Measurements from ENCODE around the gene MXRA7. TPM values are rescaled to one million over a fixed set of nuclear protein-coding genes. Genes with fewer than 3 reads are reported as not detected.

Gene MXRA7
- total and polyA plus RNA-seq, 2 donors (not counting 3 experiments of a cell fraction or from before 2014, with no cell fraction given) = 49.5 to 95.8 TPM

- dilution Hi-C loops (cut with MboI; ENCODE audit: extremely low pct_ligation_motif_present, low sequenced_read_pairs) = no loop called here
- DNase-seq (ENCODE audit: low read depth, low spot score) (peak; percentile 37), FAIRE-seq (peak; percentile 33)
- Histone ChIP-seq H3K27me3 (ENCODE audit: control insufficient read depth in 2 of 2, insufficient read depth in 2 of 2, low read length in 2 of 2) (no peaks in the 10 kb centered on the region), H3K4me1 (ENCODE audit: control insufficient read depth, extremely low read depth, insufficient read depth, low read length) (peaks cover 35% of the 10 kb centered on the region), H3K9me3 (replicated peaks; ENCODE audit: control insufficient read depth, insufficient read depth, low read length) (no peaks in the 10 kb centered on the region), H2AFZ (ENCODE audit: low read depth, low read length) (no peak overlapping the region), H4K20me1 (replicated peaks; ENCODE audit: control insufficient read depth, extremely low read depth, insufficient read depth, low read length) (no peaks in the 10 kb centered on the region), H3K9me1 (replicated peaks; ENCODE audit: control insufficient read depth, extremely low read depth, insufficient read depth, low read length) (no peaks in the 10 kb centered on the region), H3K27ac (ENCODE audit: insufficient read depth, low read depth, low read length) (peak overlapping the region; percentile 68), H3K4me3 (replicated peaks in 1 of 3; ENCODE audit: insufficient read depth in 1 of 3, low read depth in 1 of 3, low read length in 3 of 3) (no peak overlapping the region), H3K9ac (replicated peaks; ENCODE audit: extremely low read depth, insufficient read depth, low read length) (peak overlapping the region; percentile 46), H3K36me3 (ENCODE audit: control insufficient read depth in 2 of 2, extremely low read depth in 1 of 2, insufficient read depth in 2 of 2, low read length in 2 of 2) (no peaks in the 10 kb centered on the region), H3K4me2 (ENCODE audit: insufficient read depth, low read length) (no peak overlapping the region), H3K79me2 (ENCODE audit: control insufficient read depth, insufficient read depth, low read length) (peaks cover 69% of the 10 kb centered on the region)
- POLR2A ChIA-PET = no interaction called here
- CTCF ChIA-PET = interaction anchor here (1.1 to 2.5 kb wide), 3 partner anchors 12 to 19 kb away, joined by 4 to 9 read pairs (median 5); no protein-coding TSS in a partner anchor
- BruUV-seq (replicated peaks) = no TSS peak
- peak; percentile 23 for TF ChIP-seq JUN (IDR thresholded peaks at IDR 0.05; ENCODE audit: borderline replicate concordance, insufficient read depth, insufficient read length, low read depth)
- no peak for TF ChIP-seq FOS (IDR thresholded peaks at IDR 0.05; ENCODE audit: borderline replicate concordance, insufficient read depth, low read length)
- no peak for TF ChIP-seq POLR2AphosphoS5 (IDR thresholded peaks at IDR 0.05; ENCODE audit: insufficient read depth, low read depth, low read length)
- intact Hi-C loops (cut with micrococcal nuclease) = no loop called here
These were observed 9.9 kb downstream of the MXRA7 start for GRCh38 chr17:76700617-76701470.

- Histone ChIP-seq H3K9ac (replicated peaks; ENCODE audit: extremely low read depth, insufficient read depth, low read length) (peak overlapping the region; percentile 46), H3K27ac (ENCODE audit: insufficient read depth, low read depth, low read length) (peak overlapping the region; percentile 68), H3K27me3 (ENCODE audit: control insufficient read depth in 2 of 2, insufficient read depth in 2 of 2, low read length in 2 of 2) (no peaks in the 10 kb centered on the region), H3K4me3 (replicated peaks in 1 of 3; ENCODE audit: insufficient read depth in 1 of 3, low read depth in 1 of 3, low read length in 3 of 3) (no peak overlapping the region), H3K4me1 (ENCODE audit: control insufficient read depth, extremely low read depth, insufficient read depth, low read length) (peaks cover 39% of the 10 kb centered on the region), H3K9me3 (replicated peaks; ENCODE audit: control insufficient read depth, insufficient read depth, low read length) (no peaks in the 10 kb centered on the region), H2AFZ (ENCODE audit: low read depth, low read length) (no peak overlapping the region), H3K4me2 (ENCODE audit: insufficient read depth, low read length) (no peak overlapping the region), H3K79me2 (ENCODE audit: control insufficient read depth, insufficient read depth, low read length) (peaks cover 68% of the 10 kb centered on the region), H3K9me1 (replicated peaks; ENCODE audit: control insufficient read depth, extremely low read depth, insufficient read depth, low read length) (no peaks in the 10 kb centered on the region), H4K20me1 (replicated peaks; ENCODE audit: control insufficient read depth, extremely low read depth, insufficient read depth, low read length) (no peaks in the 10 kb centered on the region), H3K36me3 (ENCODE audit: control insufficient read depth in 2 of 2, extremely low read depth in 1 of 2, insufficient read depth in 2 of 2, low read length in 2 of 2) (no peaks in the 10 kb centered on the region)
- ChIA-PET POLR2A (no interaction called here), CTCF (interaction anchor here (1.2 to 5.5 kb wide), 3 partner anchors 11 to 19 kb away, joined by 3 to 26 read pairs (median 9); partner anchors contain the start of gene MXRA7)
- DNase-seq (ENCODE audit: low read depth, low spot score) (no peak), FAIRE-seq (no peak)
- TF ChIP-seq MAX (IDR thresholded peaks at IDR 0.05; ENCODE audit: insufficient read depth, insufficient read length) = no peak
- no peak for TF ChIP-seq GATA2 (IDR thresholded peaks at IDR 0.05; ENCODE audit: insufficient read depth, insufficient read length, low read depth, low read length)
- no peak for TF ChIP-seq CTCF (IDR thresholded peaks at IDR 0.05; ENCODE audit: extremely low read depth in 1 of 2, insufficient read depth in 1 of 2, low read depth in 1 of 2, low read length in 2 of 2)
- TF ChIP-seq MYC (IDR thresholded peaks at IDR 0.05; ENCODE audit: low read depth, low read length) = no peak
- TF ChIP-seq POLR2A (IDR thresholded peaks at IDR 0.05; ENCODE audit: low read depth, low read length) = no peak
- no peak for TF ChIP-seq EZH2 (IDR thresholded peaks at IDR 0.05; ENCODE audit: borderline replicate concordance, low read depth, low read length, severe bottlenecking)
- no peak for TF ChIP-seq JUN (IDR thresholded peaks at IDR 0.05; ENCODE audit: borderline replicate concordance, insufficient read depth, insufficient read length, low read depth)
- TF ChIP-seq POLR2AphosphoS5 (IDR thresholded peaks at IDR 0.05; ENCODE audit: insufficient read depth, low read depth, low read length) = no peak
- no peak for TF ChIP-seq FOS (IDR thresholded peaks at IDR 0.05; ENCODE audit: borderline replicate concordance, insufficient read depth, low read length)
- BruUV-seq (replicated peaks) = TSS peak; percentile 23
- dilution Hi-C loops (cut with MboI; ENCODE audit: extremely low pct_ligation_motif_present, low sequenced_read_pairs) (no loop called here), intact Hi-C loops (cut with micrococcal nuclease) (no loop called here)
These were observed 10.5 kb downstream of the MXRA7 start for GRCh38 chr17:76700270-76700616.
